Psoas muscle (tissue), 8 donors: ENCODE measurements around the gene PIGQ. TPM values are rescaled to one million over a fixed set of nuclear protein-coding genes. Genes with fewer than 3 reads are reported as not detected.

Experiments
- ATAC-seq, 4 donors: fragments of 200-7000 bp; cut with Tn5 transposase; one replicate each; pipeline ENCODE4 v1.9.1; 2020; ENCODE audit warnings: moderate library complexity in 3 of 4, mild to moderate bottlenecking in 2 of 4
- DNase-seq, 2 donors: peaks; one replicate each; pipeline ENCODE4 v3.0.0-alpha.2; 2020
- H3K27ac ChIP-seq: fragments of 200-600 bp; one replicate; pipeline ENCODE4 v1.8.0; 2022
- H3K27me3 ChIP-seq, 3 donors: fragments of 200-600 bp in 1 of 3; one replicate each; pipeline versions ENCODE4 v1.6.1 to v1.8.0; 2013 to 2022; ENCODE audit warnings: low read length in 2 of 3, mild to moderate bottlenecking in 2 of 3, moderate library complexity in 1 of 3; ENCODE audit not compliant: insufficient read depth in 3 of 3
- H3K36me3 ChIP-seq, 2 donors: fragments of 200-600 bp in 1 of 2; one replicate each; pipeline versions ENCODE4 v1.6.1 to v1.8.0; 2013 to 2022; ENCODE audit warnings: low read depth in 1 of 2, mild to moderate bottlenecking in 1 of 2, moderate library complexity in 1 of 2; ENCODE audit not compliant: insufficient read depth in 1 of 2
- H3K4me1 ChIP-seq: fragments of 200-600 bp; one replicate; pipeline ENCODE4 v1.8.0; 2022
- H3K4me3 ChIP-seq: fragments of 200-600 bp; one replicate; pipeline ENCODE4 v1.8.0; 2022; ENCODE audit warnings: mild to moderate bottlenecking
- H3K9me3 ChIP-seq: fragments of 200-600 bp; one replicate; pipeline ENCODE4 v1.8.0; 2022
- CTCF ChIP-seq: fragments of 200-600 bp; IDR thresholded peaks from one replicate; pipeline ENCODE4 v1.8.0; 2022; ENCODE audit warnings: antibody characterized with exemption
- WGBS, 3 donors: extraction: QIAGEN DNeasy Blood & Tissue Kit; methylation state at CpG; one replicate each; pipeline versions ENCODE4 v1.1.6 to v1.1.7; 2013; 5-methylcytosine and 5-hydroxymethylcytosine counted together
- intact Hi-C, 2 donors: fragments of 100-400 bp; cut with DNase I; formaldehyde crosslinking; loops; one replicate each; pipeline versions ENCODE4 v1.11.0 to v1.14.2; 2022
- polyA plus RNA-seq, 3 donors: library from polyadenylated mRNA; stranded (reverse); fragments of 200-250 nt; gene quantifications; one replicate each; pipeline ENCODE4 v1.2.3, GENCODE V29; 2013
- total RNA-seq, 4 donors: library from RNA; stranded (reverse); fragmentation: NEBNext Ultra II Directional in 2 of 4; extraction: Animal tissue kit (Norgen Biotek cat#: 25700) in 2 of 4; gene quantifications; one replicate each; pipeline versions ENCODE4 v1.2.1 to v1.2.4, GENCODE V29; 2021 to 2023
- donor health status: healthy with polysubstance abuse.
- donor health status: DM: no; HTN: no; CAD: no; lungs with moderate emphysema.
- donor health status: Bipolar disorder and iron deficiency.
- donor health status: healthy.
- donor health status: DM: yes; HTN: yes; CAD: no.
- donor health status: DM: no; HTN: no; CAD: no.
- donor health status: DM: no; HTN: no; CAD: no.
- donor health status: DM: yes; HTN: yes; CAD: no.

The PIGQ gene
- total and polyA plus RNA-seq, 7 donors = 18.3 to 39.9 (median 26.3) TPM

- H3K4me1 ChIP-seq = peaks cover 23% of the 10 kb centered on the region
- H3K4me3 ChIP-seq = no peak overlapping the region
- ATAC-seq (no peak), DNase-seq (no peak)
- intact Hi-C loops = no loop called here
- no peak overlapping the region for H3K27ac ChIP-seq
- no peak for TF ChIP-seq CTCF
- no peaks in the 10 kb centered on the region for H3K9me3 ChIP-seq
- no peaks in the 10 kb centered on the region for H3K27me3 ChIP-seq
- 84 to 91% (median 87%) methylated on average over 10 of the region's 10 CpGs for WGBS, 3 donors
- H3K36me3 ChIP-seq = no peaks in the 10 kb centered on the region
These were observed 38.3 kb downstream of the PIGQ start for GRCh38 chr16:608019-608418.

GRCh38 chr16:609316-609715 lies 39.5 kb downstream of the PIGQ start:
- ATAC-seq = no peak
- intact Hi-C loops = no loop called here
- peaks cover 23% of the 10 kb centered on the region for H3K4me1 ChIP-seq
- no peaks in the 10 kb centered on the region for H3K36me3 ChIP-seq
- WGBS, 3 donors = 87 to 95% (median 90%) methylated on average over 13 of the region's 13 CpGs
- TF ChIP-seq CTCF = no peak
- H3K4me3 ChIP-seq = no peak overlapping the region
- H3K27me3 ChIP-seq = no peaks in the 10 kb centered on the region
- no peaks in the 10 kb centered on the region for H3K9me3 ChIP-seq
- H3K27ac ChIP-seq = no peak overlapping the region
- DNase-seq = no peak

GRCh38 chr16:609984-610383 lies 40.2 kb downstream of the PIGQ start:
- H3K27ac ChIP-seq = peak overlapping the region; percentile 55
- H3K4me3 ChIP-seq = no peak overlapping the region
- DNase-seq (no peak), ATAC-seq (peak; percentile 40 to 60 (median 48))
- intact Hi-C loops = loop anchor here in 1 of 2 donors (2.0 kb wide), 1 partner anchor 31 kb away; no protein-coding TSS in a partner anchor
- peaks cover 0 to 4% of the 10 kb centered on the region in 2 donors for H3K36me3 ChIP-seq
- 80 to 84% (median 80%) methylated on average over 14 of the region's 14 CpGs for WGBS, 3 donors
- H3K27me3 ChIP-seq = no peaks in the 10 kb centered on the region
- peaks cover 23% of the 10 kb centered on the region for H3K4me1 ChIP-seq
- TF ChIP-seq CTCF = no peak
- H3K9me3 ChIP-seq = no peaks in the 10 kb centered on the region

- Histone ChIP-seq H3K4me3 (no peak overlapping the region), H3K4me1 (peaks cover 18% of the 10 kb centered on the region), H3K9me3 (no peaks in the 10 kb centered on the region), H3K27ac (peak overlapping the region; percentile 55), H3K36me3 (peaks cover 0 to 6% of the 10 kb centered on the region in 2 donors), H3K27me3 (no peaks in the 10 kb centered on the region)
- intact Hi-C loops = loop anchor here in 1 of 2 donors (2.0 kb wide), 1 partner anchor 32 kb away; no protein-coding TSS in a partner anchor
- peak; percentile 73 for TF ChIP-seq CTCF
- DNase-seq (peak; percentile 75 to 84), ATAC-seq (peak; percentile 90 to 99 (median 94))
- 59 to 74% (median 67%) methylated on average over 28 of the region's 28 CpGs for WGBS, 3 donors
These were observed 41.0 kb downstream of the PIGQ start for GRCh38 chr16:610513-611381.
